HFF-Myc (cell line): Measurements from ENCODE around the gene RBFOX1.

ENCODE experiments used
- DNase-seq: peaks from one replicate; pipeline ENCODE4 v3.0.0-alpha.2; 2011; ENCODE audit warnings: low read depth; ENCODE audit errors: extremely low read depth
- H3K4me3 ChIP-seq: replicated peaks from 2 replicates; pipeline ENCODE4 v1.5.1; 2011; ENCODE audit warnings: low read depth, mild to moderate bottlenecking, control low read depth, low read length
- TF ChIP-seq, protein P1 (sequence below): IDR thresholded peaks from 2 replicates; pipeline ENCODE4 v1.5.1; 2012; ENCODE audit warnings: mild to moderate bottlenecking, low read depth, low read length, control low read depth; ENCODE audit errors: missing control alignments

Gene RBFOX1

DNA sequence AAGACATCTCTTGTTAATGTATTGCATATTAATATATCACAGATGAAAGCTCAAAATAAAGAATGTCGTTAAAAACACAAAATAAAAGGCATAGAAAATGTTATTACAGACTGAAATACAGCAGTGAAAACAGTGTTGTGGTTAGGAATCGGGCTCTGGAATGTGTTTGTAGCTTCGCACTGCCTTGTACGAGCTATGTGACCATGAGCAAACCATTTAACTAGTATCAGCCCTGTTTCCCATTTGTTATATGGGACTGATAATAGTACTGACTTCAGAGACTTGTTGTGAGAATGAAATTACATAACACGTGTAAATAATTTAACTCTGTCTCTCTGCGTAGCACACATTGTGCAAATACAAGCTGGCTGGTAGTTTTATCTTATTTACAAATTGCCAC, 648 bp upstream of the RBFOX1 start:
- TF ChIP-seq, protein P1, sequence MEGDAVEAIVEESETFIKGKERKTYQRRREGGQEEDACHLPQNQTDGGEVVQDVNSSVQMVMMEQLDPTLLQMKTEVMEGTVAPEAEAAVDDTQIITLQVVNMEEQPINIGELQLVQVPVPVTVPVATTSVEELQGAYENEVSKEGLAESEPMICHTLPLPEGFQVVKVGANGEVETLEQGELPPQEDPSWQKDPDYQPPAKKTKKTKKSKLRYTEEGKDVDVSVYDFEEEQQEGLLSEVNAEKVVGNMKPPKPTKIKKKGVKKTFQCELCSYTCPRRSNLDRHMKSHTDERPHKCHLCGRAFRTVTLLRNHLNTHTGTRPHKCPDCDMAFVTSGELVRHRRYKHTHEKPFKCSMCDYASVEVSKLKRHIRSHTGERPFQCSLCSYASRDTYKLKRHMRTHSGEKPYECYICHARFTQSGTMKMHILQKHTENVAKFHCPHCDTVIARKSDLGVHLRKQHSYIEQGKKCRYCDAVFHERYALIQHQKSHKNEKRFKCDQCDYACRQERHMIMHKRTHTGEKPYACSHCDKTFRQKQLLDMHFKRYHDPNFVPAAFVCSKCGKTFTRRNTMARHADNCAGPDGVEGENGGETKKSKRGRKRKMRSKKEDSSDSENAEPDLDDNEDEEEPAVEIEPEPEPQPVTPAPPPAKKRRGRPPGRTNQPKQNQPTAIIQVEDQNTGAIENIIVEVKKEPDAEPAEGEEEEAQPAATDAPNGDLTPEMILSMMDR: no peak
- no peak for DNase-seq
- no peak overlapping the region for H3K4me3 ChIP-seq

DNA sequence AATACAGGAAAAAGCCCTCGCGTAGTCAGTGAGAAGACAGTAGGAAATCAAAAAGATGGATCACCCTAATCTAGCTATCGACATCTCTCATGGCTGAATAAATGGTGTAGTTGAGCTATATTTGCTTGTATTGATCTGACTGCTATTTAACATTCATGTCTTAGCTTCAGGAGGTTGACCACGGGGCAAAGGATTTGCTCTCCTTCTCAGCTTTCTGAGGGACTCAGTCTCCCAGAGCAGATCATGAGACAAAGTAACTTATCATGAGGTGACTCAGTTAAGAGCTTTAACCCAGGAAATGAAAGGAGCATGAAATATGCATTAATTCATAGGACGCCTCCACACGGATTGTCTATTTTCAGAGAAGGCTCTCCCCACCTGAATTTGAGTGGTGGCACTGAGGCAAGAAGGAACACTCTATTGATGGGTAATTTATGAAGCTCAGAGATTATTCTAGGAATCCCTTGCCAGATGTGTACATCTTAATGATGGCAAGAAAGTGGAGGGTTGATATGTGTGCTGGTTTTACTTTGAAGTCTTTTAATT, 608 bp downstream of the RBFOX1 start:
- TF ChIP-seq, protein P1: no peak
- H3K4me3 ChIP-seq: no peak overlapping the region
- no peak for DNase-seq

GRCh38 chr16:7334801-7335560, 2.3 kb downstream of the RBFOX1 start:
- TF ChIP-seq, protein P1: no peak
- no peak overlapping the region for H3K4me3 ChIP-seq
- DNase-seq: no peak

GRCh38 chr16:7335991-7336634, 3.5 kb downstream of the RBFOX1 start:
- no peak overlapping the region for H3K4me3 ChIP-seq
- no peak for DNase-seq
- TF ChIP-seq, protein P1: no peak

GRCh38 chr16:7336742-7337141, 4.1 kb downstream of the RBFOX1 start:
- no peak overlapping the region for H3K4me3 ChIP-seq
- no peak for DNase-seq
- TF ChIP-seq, protein P1: no peak

- TF ChIP-seq, protein P1: no peak
- DNase-seq: no peak
- no peak overlapping the region for H3K4me3 ChIP-seq
These were observed 6.2 kb downstream of the RBFOX1 start for GRCh38 chr16:7338826-7339225.
